Aorta (tissue), 5 donors: ENCODE measurements around the gene ANKRD16. TPM values are rescaled to one million over a fixed set of nuclear protein-coding genes. Genes with fewer than 3 reads are reported as not detected.
A peak's percentile ranks its signal among the peaks of the same experiment; 100 is the strongest.

ENCODE experiments used
- ATAC-seq: fragments of 200-7000 bp; cut with Tn5 transposase; one replicate; pipeline ENCODE4 v1.9.1; 2022; ENCODE audit warnings: moderate library complexity; ENCODE audit not compliant: low FRiP score
- DNase-seq, 2 donors: peaks; one replicate each; pipeline ENCODE4 v3.0.0-alpha.2; 2020
- H3K27ac ChIP-seq, 2 donors: one replicate each; pipeline ENCODE4 v1.5.1; 2013; ENCODE audit warnings: low read length in 2 of 2, mild to moderate bottlenecking in 2 of 2, moderate library complexity in 2 of 2, control low read depth in 1 of 2, inconsistent platforms in 1 of 2, low read depth in 1 of 2
- H3K27me3 ChIP-seq, 2 donors: one replicate each; pipeline ENCODE4 v1.6.1; 2013; ENCODE audit warnings: control low read depth in 1 of 2, low read length in 1 of 2, mild to moderate bottlenecking in 1 of 2, moderate library complexity in 1 of 2; ENCODE audit not compliant: insufficient read depth in 2 of 2, control insufficient read depth in 1 of 2
- H3K36me3 ChIP-seq, 2 donors: one replicate each; pipeline ENCODE4 v1.6.1; 2013; ENCODE audit warnings: control low read depth in 1 of 2, low read length in 1 of 2, mild to moderate bottlenecking in 1 of 2; ENCODE audit not compliant: insufficient read depth in 2 of 2, control insufficient read depth in 1 of 2
- H3K4me1 ChIP-seq, 2 donors: one replicate each; pipeline ENCODE4 v1.6.1; 2013; ENCODE audit warnings: low read length in 2 of 2, control low read depth in 1 of 2, mild to moderate bottlenecking in 1 of 2, moderate library complexity in 1 of 2; ENCODE audit not compliant: insufficient read depth in 2 of 2, control insufficient read depth in 1 of 2
- H3K4me3 ChIP-seq, 2 donors: one replicate each; pipeline ENCODE4 v1.5.1; 2013; ENCODE audit warnings: low read length in 2 of 2, control low read depth in 1 of 2, mild to moderate bottlenecking in 1 of 2
- H3K9me3 ChIP-seq: one replicate; pipeline ENCODE4 v1.6.1; 2013; ENCODE audit warnings: mild to moderate bottlenecking, low read length; ENCODE audit not compliant: control insufficient read depth
- WGBS, 2 donors: extraction: QIAGEN DNeasy Blood & Tissue Kit; methylation state at CpG; one replicate each; pipeline ENCODE4 v1.1.7; 2013; 5-methylcytosine and 5-hydroxymethylcytosine counted together
- intact Hi-C, 2 donors: fragments of 100-400 bp; cut with DNase I; formaldehyde crosslinking; loops; one replicate each; pipeline versions ENCODE4 v1.14.2 to v1.15.0; 2022
- polyA plus RNA-seq, 2 donors: library from polyadenylated mRNA; stranded (reverse); fragments of 200-250 nt; gene quantifications; one replicate each; pipeline ENCODE4 v1.2.3, GENCODE V29; 2013
- total RNA-seq, 2 donors: library from RNA; stranded (reverse); fragmentation: NEBNext Ultra II Directional; extraction: Animal tissue kit (Norgen Biotek cat#: 25700); gene quantifications; one replicate each; pipeline ENCODE4 v1.2.1, GENCODE V29; 2021
- donor health status: healthy with polysubstance abuse.
- donor health status: Bipolar disorder and iron deficiency.
- donor health status: DM: no; HTN: no; CAD: no.
- donor health status: DM: no; HTN: no; CAD: no.
- donor health status: DM: yes; HTN: yes; CAD: no.

The ANKRD16 gene
- total and polyA plus RNA-seq, 4 donors = 4.6 to 8.8 (median 6.4) TPM

DNA sequence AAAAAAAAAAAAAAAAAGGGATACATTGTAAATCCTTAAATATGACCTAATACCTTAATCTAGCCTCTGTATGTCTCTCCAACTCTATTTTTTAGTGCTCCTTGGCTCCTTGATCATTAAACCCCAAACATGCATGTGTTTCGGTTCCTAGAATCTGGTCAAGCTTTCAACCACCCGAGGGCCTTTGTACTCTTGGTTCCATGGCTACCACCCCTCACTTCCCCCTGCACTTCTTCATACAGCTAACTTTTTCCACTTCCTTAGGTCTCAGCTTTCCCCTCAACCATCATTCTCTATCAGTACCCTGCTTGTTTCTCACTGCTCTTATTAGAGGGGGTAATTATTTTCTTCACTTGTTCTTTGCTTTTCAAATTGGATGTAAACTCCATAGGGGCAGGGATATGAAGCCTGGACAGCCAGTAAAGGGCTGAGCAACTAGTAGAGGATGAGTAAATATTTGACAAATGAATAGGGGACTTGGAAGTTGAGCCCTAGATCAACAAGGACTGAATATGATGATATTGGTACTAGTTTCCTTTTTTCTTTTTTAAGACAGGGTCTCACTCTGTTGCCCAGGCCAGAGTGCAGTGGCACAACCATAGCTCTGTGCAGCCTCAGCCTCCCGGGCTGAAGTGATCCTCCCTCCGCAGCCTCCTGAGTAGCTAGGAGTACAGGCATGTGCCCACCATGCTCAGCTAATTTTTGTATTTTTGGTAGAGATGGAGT, 72.2 kb downstream of the ANKRD16 start:
- H3K27ac ChIP-seq = no peak overlapping the region
- 92 to 94% methylated on average over 4 of the region's 4 CpGs for WGBS, 2 donors
- no peak overlapping the region for H3K4me3 ChIP-seq
- no peak for DNase-seq
- intact Hi-C loops = loop anchor here in 1 of 2 donors (10.0 kb wide), 1 partner anchor 133 kb away; the partner anchor contains the start of gene TASOR2
- ATAC-seq = no peak
- no peaks in the 10 kb centered on the region for H3K4me1 ChIP-seq
- no peaks in the 10 kb centered on the region for H3K9me3 ChIP-seq
- H3K27me3 ChIP-seq = no peaks in the 10 kb centered on the region
- H3K36me3 ChIP-seq = no peaks in the 10 kb centered on the region

DNA sequence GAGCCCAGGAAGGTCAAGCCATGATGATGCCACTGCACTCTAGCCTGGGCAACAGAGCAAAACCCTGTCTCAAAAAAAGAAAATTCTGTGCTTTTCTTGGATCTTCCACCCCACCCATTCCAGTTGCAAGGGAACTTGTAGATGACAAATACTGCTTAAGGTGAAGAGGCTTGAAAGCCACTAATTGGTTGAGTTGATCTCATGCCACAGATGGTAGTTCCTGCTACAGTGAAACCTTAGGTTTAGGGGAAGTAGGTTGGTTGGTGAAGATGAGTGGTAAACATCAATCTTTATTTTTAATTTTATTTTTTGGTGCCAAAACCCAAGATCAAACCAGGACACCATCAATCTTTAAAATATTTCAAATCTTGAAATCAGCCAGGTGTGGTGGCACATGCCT, 73.5 kb downstream of the ANKRD16 start:
- DNase-seq (no peak), ATAC-seq (no peak)
- H3K4me3 ChIP-seq = no peak overlapping the region
- H3K27me3 ChIP-seq = no peaks in the 10 kb centered on the region
- H3K4me1 ChIP-seq = no peaks in the 10 kb centered on the region
- no peak overlapping the region for H3K27ac ChIP-seq
- H3K36me3 ChIP-seq = no peaks in the 10 kb centered on the region
- H3K9me3 ChIP-seq = no peaks in the 10 kb centered on the region
- intact Hi-C loops = loop anchor here in 1 of 2 donors (10.0 kb wide), 1 partner anchor 131 kb away; the partner anchor contains the start of gene TASOR2

DNA sequence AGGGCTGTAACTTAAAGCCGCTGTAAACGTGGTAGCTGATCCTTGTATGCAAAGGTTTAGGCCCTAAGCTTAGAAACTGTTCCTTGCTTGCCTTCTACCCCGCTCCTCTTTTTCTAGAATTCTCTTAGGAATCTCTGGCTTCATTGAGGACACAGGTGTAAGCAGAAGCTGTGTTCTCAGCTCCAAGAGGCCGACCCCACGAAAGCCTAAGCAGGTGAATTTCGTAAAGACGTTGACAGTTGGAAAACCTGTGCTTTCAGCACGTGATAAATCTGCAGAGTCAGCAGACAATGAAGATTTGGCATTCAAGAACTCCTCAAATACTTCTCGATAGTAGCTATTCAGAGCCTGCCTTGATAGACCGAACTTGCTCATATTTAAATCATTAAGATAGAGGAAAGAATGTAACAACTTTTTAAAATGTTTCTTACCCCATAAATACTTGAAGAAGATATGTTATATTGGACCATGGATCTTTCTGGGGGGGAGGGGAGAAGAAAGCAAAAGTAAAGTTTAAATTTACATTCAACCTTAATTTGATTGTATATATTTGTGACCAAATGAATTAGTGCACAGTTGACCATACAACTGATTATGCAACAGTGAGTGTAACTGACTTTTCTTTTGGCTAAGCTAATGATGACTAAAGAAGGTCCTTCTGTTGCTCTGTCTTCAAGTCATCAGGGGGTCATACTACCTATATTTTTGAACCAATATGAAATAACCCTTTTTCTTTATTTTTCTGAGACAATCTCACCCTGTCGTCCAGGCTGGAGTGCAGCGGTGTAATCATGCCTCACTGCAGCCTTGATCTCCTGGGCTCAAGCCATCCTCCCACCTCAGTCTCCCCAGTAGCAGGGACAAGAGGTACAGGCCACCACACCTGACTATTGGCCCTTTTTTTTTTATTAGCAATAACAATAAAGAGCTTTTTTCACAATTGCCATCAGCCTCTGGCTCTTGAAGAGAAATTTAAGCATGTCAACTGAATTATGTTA, 75.3 kb downstream of the ANKRD16 start:
- Histone ChIP-seq H3K4me1 (peaks cover 0 to under 1% of the 10 kb centered on the region in 2 donors), H3K27ac (peak overlapping the region in 1 of 2 donors; percentile 72), H3K9me3 (no peaks in the 10 kb centered on the region), H3K4me3 (peak overlapping the region; percentile 45 to 83), H3K27me3 (no peaks in the 10 kb centered on the region), H3K36me3 (no peaks in the 10 kb centered on the region)
- intact Hi-C loops = loop anchor here in 1 of 2 donors (5.0 to 10.0 kb wide), 3 partner anchors 58 to 182 kb away; partner anchors contain the start of gene TASOR2
- ATAC-seq = no peak
- WGBS, 2 donors = 24 to 25% methylated on average over 12 of the region's 12 CpGs
- no peak for DNase-seq

DNA sequence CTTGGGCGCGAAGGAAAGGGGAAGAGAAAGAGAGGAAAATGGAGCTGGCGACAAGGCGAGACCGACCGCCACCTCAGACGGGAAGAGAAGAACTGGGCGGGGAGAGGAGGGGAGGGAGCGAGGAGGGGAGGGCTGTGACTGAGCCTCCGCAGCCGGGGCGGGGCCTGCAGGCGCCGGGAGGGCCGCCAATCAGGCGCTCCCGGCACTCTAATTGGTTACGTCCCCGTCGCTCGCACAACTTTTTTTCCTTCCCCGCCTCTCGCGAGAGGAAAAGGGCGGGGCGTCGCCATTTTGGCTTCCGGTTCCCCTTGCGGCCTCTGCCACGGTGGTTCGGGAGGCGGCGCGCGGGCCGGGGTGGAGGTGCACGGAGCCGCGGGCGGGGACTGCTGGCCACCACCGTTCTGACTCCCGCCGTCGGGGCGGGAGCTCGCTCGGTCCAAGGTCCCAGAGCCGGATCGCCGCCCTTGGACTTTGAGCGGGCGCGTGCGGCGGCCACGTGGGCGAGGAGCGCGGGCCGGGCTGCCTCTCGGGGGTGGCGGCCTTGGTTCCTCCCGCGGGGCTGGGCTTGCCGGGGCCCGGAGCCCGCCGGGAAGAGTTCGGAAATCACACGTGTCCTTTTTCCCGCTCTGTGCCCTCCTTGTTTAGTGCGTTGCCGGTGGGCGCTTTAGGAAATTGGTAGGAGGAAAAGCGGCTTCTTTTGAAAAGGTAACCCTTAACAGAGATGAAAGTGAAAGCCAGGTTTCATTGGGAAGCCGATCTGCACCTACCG, 76.2 kb downstream of the ANKRD16 start, which contains the start of gene GDI2:
Gene GDI2 (minus strand): TSS at position 94 of the 769 bp plus-strand sequence. CDS start 176 bp downstream, outside the sequence.
- Histone ChIP-seq H3K27me3 (no peaks in the 10 kb centered on the region), H3K36me3 (no peaks in the 10 kb centered on the region), H3K4me3 (peak within 1 kb of the TSS; percentile 77 to 83), H3K27ac (peak within 1 kb of the TSS; percentile 46 to 72), H3K4me1 (peaks cover 0 to 2% of the 10 kb centered on the region in 2 donors), H3K9me3 (no peaks in the 10 kb centered on the region)
- DNase-seq = peak; percentile 97 to 98
- peak; percentile 99 for ATAC-seq
- WGBS, 2 donors = 1% methylated on average over 34 to 77 of the region's 77 CpGs
- intact Hi-C loops = loop anchor here in 1 of 2 donors (5.0 to 10.0 kb wide), 3 partner anchors 59 to 181 kb away; partner anchors contain the start of gene TASOR2

DNA sequence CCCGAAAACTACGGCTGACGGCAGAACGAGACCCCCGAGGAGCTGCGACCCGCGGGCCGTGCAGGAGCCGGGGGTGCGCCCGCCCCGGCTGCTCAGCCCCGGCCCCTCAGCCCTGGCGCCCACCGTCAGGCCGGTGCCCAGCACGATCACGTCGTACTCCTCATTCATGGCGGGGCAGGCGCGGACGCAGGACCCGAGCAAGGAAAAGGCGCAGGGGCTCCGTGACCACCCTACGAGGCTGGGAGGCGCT, 76.7 kb downstream of the ANKRD16 start:
- no peaks in the 10 kb centered on the region for H3K36me3 ChIP-seq
- WGBS, 2 donors = 0 to 1% methylated on average over 22 to 29 of the region's 29 CpGs
- H3K27ac ChIP-seq = peak overlapping the region; percentile 46 to 64
- peak overlapping the region; percentile 67 to 77 for H3K4me3 ChIP-seq
- no peaks in the 10 kb centered on the region for H3K27me3 ChIP-seq
- intact Hi-C loops = loop anchor here in 1 of 2 donors (5.0 to 10.0 kb wide), 3 partner anchors 59 to 181 kb away; partner anchors contain the start of gene TASOR2
- no peaks in the 10 kb centered on the region for H3K9me3 ChIP-seq
- no peak for DNase-seq
- H3K4me1 ChIP-seq = peaks cover 0 to 2% of the 10 kb centered on the region in 2 donors
- ATAC-seq = peak; percentile 71

DNA sequence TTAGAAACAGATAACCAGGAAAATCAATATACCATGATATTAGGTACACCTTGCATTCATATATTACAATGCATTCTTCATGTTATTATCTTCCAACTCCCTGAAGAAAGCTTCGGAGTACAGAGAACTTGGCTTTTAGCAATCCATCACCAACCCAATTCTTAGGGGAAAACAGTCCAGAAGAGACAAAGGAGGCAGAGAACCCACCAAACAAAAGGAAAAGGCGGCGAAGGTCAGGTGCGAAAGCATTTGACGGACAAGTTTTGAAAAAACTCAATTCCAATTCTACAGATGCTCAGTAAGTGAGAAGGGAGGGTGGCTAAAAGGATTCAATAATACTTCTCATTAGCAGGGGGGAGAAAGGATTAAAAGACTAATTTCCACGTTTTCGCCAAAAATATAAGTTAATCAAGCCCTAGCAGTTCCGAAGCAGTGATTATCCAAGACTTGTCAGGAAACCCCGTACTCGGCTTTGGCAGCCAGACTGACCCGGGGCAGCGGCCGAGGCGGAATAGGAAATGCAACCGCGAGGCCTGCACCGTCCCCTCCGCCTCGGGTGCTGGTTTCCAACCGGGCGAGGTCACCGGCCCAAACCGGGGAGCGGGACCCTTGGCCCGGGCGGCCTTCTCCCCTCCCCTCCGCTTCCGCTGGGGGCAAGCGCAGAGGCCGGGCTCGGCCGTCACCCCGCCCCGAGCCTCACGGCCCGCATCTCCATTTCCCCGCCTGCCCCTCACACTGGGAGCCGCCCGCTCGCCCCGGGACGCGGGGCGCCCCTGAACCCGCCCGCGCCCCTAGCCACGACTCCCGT, 77.2 kb downstream of the ANKRD16 start:
- peaks cover 0 to 2% of the 10 kb centered on the region in 2 donors for H3K4me1 ChIP-seq
- no peaks in the 10 kb centered on the region for H3K27me3 ChIP-seq
- DNase-seq (peak; percentile 66 to 86), ATAC-seq (peak; percentile 72)
- no peaks in the 10 kb centered on the region for H3K36me3 ChIP-seq
- H3K27ac ChIP-seq = peak overlapping the region; percentile 46 to 64
- 1% methylated on average over 46 to 49 of the region's 49 CpGs for WGBS, 2 donors
- H3K9me3 ChIP-seq = no peaks in the 10 kb centered on the region
- peak overlapping the region; percentile 67 to 77 for H3K4me3 ChIP-seq
- intact Hi-C loops = loop anchor here in 1 of 2 donors (5.0 to 10.0 kb wide), 3 partner anchors 60 to 180 kb away; partner anchors contain the start of gene TASOR2
